Smooth muscle cell (in vitro differentiated cells): Measurements from ENCODE around the gene EMC9. TPM values are rescaled to one million over a fixed set of nuclear protein-coding genes. Genes with fewer than 3 reads are reported as not detected.

Experiments used
- DNase-seq: peaks from one replicate; lab custom pipeline; 2025; ENCODE audit not compliant: unreplicated experiment; lab: John Stamatoyannopoulos, UW
- H2AFZ ChIP-seq: fragments of 200-600 bp; sonication (generic); 2 replicates; pipeline ENCODE4 v1.6.0; 2016; ENCODE audit warnings: antibody characterized with exemption, low read depth, mild to moderate bottlenecking
- H3F3A ChIP-seq: fragments of 200-600 bp; sonication (generic); 2 replicates; pipeline ENCODE4 v1.6.0; 2017; ENCODE audit warnings: antibody characterized with exemption, low read depth
- H3K27ac ChIP-seq: fragments of 200-600 bp; sonication (generic); 2 replicates; pipeline ENCODE4 v1.5.1; 2016; ENCODE audit warnings: low read depth, mild to moderate bottlenecking
- H3K27me3 ChIP-seq: fragments of 200-600 bp; sonication (generic); 2 replicates; pipeline ENCODE4 v1.6.1; 2016; ENCODE audit warnings: low read depth, mild to moderate bottlenecking
- H3K36me3 ChIP-seq: fragments of 200-600 bp; sonication (generic); 2 replicates; pipeline ENCODE4 v1.5.1; 2016; ENCODE audit warnings: low read depth
- H3K4me1 ChIP-seq: fragments of 200-600 bp; sonication (generic); 2 replicates; pipeline ENCODE4 v1.5.1; 2016; ENCODE audit warnings: low read depth
- H3K4me2 ChIP-seq: fragments of 200-600 bp; sonication (generic); 2 replicates; pipeline ENCODE4 v1.6.0; 2016; ENCODE audit warnings: mild to moderate bottlenecking
- H3K4me3 ChIP-seq: fragments of 200-600 bp; sonication (generic); 2 replicates; pipeline ENCODE4 v1.5.1; 2016; ENCODE audit warnings: mild to moderate bottlenecking
- H3K79me2 ChIP-seq: fragments of 200-600 bp; sonication (generic); 2 replicates; pipeline ENCODE4 v1.6.0; 2016; ENCODE audit warnings: low read depth, mild to moderate bottlenecking
- H3K9ac ChIP-seq: fragments of 200-600 bp; sonication (generic); 2 replicates; pipeline ENCODE4 v1.6.0; 2016; ENCODE audit warnings: low read depth
- H3K9me3 ChIP-seq: fragments of 200-600 bp; sonication (generic); replicated peaks from 2 replicates; pipeline ENCODE4 v1.5.1; 2016; ENCODE audit warnings: low read depth
- H4K20me1 ChIP-seq: fragments of 200-600 bp; sonication (generic); 2 replicates; pipeline ENCODE4 v1.6.0; 2016; ENCODE audit warnings: low read depth
- CTCF ChIP-seq: fragments of 200-600 bp; sonication (generic); IDR thresholded peaks from 2 replicates; pipeline ENCODE4 v1.5.1; 2017; ENCODE audit warnings: borderline replicate concordance, mild to moderate bottlenecking, antibody characterized with exemption; ENCODE audit not compliant: insufficient read depth, poor library complexity, severe bottlenecking
- WGBS: methylation state at CpG from one replicate; pipeline ENCODE4 v1.1.7; 2016; ENCODE audit warnings: low lambda C conversion rate; 5-methylcytosine and 5-hydroxymethylcytosine counted together
- polyA plus RNA-seq: library from polyadenylated mRNA; unstranded; fragments of >200 nt; fragmentation: Nextera tagmentation; extraction: Ambion mirVana; gene quantifications from 2 replicates; pipeline ENCODE4 v1.2.1, GENCODE V29; 2016
- total RNA-seq: library from RNA; depleted of rRNA; stranded (reverse); fragments of >200 nt; gene quantifications from 2 replicates; pipeline ENCODE4 v1.2.3, GENCODE V29; 2014

The EMC9 gene
- total and polyA plus RNA-seq, 2 experiments from 2014 or later, result 6.3 to 11.9 TPM

- 4% methylated on average over 37 of the region's 75 CpGs for WGBS
- peak within 1 kb of the TSS; percentile 93 for H3K4me2 ChIP-seq
- no peak for TF ChIP-seq CTCF
Measured at GRCh38 chr14:24135834-24136683, 5.3 kb downstream of the EMC9 start, which contains the start of gene PSME1. PSME1 (plus strand) TSS chr14:24136194; CDS start chr14:24136263, 69 bp downstream.

GRCh38 chr14:24135584-24135833, 5.9 kb downstream of the EMC9 start:
- Histone ChIP-seq H3K4me3 (peak overlapping the region; percentile 98), H4K20me1 (peaks cover 8% of the 10 kb centered on the region), H3K79me2 (peaks cover 16% of the 10 kb centered on the region), H3K4me2 (peak overlapping the region; percentile 93), H2AFZ (peak overlapping the region; percentile 72), H3K27ac (no peak overlapping the region), H3F3A (no peaks in the 10 kb centered on the region), H3K9ac (no peak overlapping the region), H3K27me3 (no peaks in the 10 kb centered on the region), H3K36me3 (no peaks in the 10 kb centered on the region), H3K4me1 (peaks cover 18% of the 10 kb centered on the region), H3K9me3 (no peaks in the 10 kb centered on the region)
- DNase-seq, result no peak
- 15% methylated on average over 9 of the region's 9 CpGs for WGBS
- no peak for TF ChIP-seq CTCF

More at GRCh38 chr14:24135834-24136683, 5.3 kb downstream of the EMC9 start, which contains the start of gene PSME1:
- H3K27me3 ChIP-seq, result no peaks in the 10 kb centered on the region
- peak; percentile 75 for DNase-seq
- H4K20me1 ChIP-seq, result peaks cover 8% of the 10 kb centered on the region
- peaks cover 19% of the 10 kb centered on the region for H3K79me2 ChIP-seq
- no peaks in the 10 kb centered on the region for H3K36me3 ChIP-seq
- H3K27ac ChIP-seq, result no peak within 1 kb of the TSS
- H3K4me3 ChIP-seq, result peak within 1 kb of the TSS; percentile 98
- H3K9ac ChIP-seq, result peak within 1 kb of the TSS; percentile 86
- H3K9me3 ChIP-seq, result no peaks in the 10 kb centered on the region
- H2AFZ ChIP-seq, result peak within 1 kb of the TSS; percentile 92
- peaks cover 18% of the 10 kb centered on the region for H3K4me1 ChIP-seq
- H3F3A ChIP-seq, result no peaks in the 10 kb centered on the region

GRCh38 chr14:24133735-24134134, 7.7 kb downstream of the EMC9 start:
- no peaks in the 10 kb centered on the region for H3K9me3 ChIP-seq
- no peak overlapping the region for H3K9ac ChIP-seq
- H4K20me1 ChIP-seq, result no peaks in the 10 kb centered on the region
- H3K4me3 ChIP-seq, result no peak overlapping the region
- DNase-seq, result no peak
- H3K27ac ChIP-seq, result no peak overlapping the region
- H2AFZ ChIP-seq, result no peak overlapping the region
- no peaks in the 10 kb centered on the region for H3K27me3 ChIP-seq
- H3K79me2 ChIP-seq, result no peaks in the 10 kb centered on the region
- no peaks in the 10 kb centered on the region for H3F3A ChIP-seq
- no peak overlapping the region for H3K4me2 ChIP-seq
- peaks cover 10% of the 10 kb centered on the region for H3K4me1 ChIP-seq
- TF ChIP-seq CTCF, result no peak
- H3K36me3 ChIP-seq, result no peaks in the 10 kb centered on the region
- 94% methylated on average over 1 of the region's 1 CpG for WGBS

GRCh38 chr14:24132976-24133375, 8.4 kb downstream of the EMC9 start:
- TF ChIP-seq CTCF, result no peak
- no peak overlapping the region for H3K27ac ChIP-seq
- H3K9ac ChIP-seq, result no peak overlapping the region
- no peaks in the 10 kb centered on the region for H3K9me3 ChIP-seq
- no peak for DNase-seq
- H3K27me3 ChIP-seq, result no peaks in the 10 kb centered on the region
- H3F3A ChIP-seq, result no peaks in the 10 kb centered on the region
- H3K4me1 ChIP-seq, result peaks cover 10% of the 10 kb centered on the region
- no peaks in the 10 kb centered on the region for H3K79me2 ChIP-seq
- no peak overlapping the region for H3K4me3 ChIP-seq
- H2AFZ ChIP-seq, result no peak overlapping the region
- WGBS, result 92% methylated on average over 2 of the region's 2 CpGs
- H4K20me1 ChIP-seq, result no peaks in the 10 kb centered on the region
- no peak overlapping the region for H3K4me2 ChIP-seq
- H3K36me3 ChIP-seq, result no peaks in the 10 kb centered on the region
